HT-29 (cell line): Measurements from ENCODE around the gene SLC66A1. TPM values are rescaled to one million over a fixed set of nuclear protein-coding genes. Genes with fewer than 3 reads are reported as not detected.
A peak's percentile ranks its signal among the peaks of the same experiment; 100 is the strongest.

ENCODE experiments used
- DNase-seq: peaks from one replicate; pipeline ENCODE4 v3.0.0-alpha.2; 2015; ENCODE audit warnings: low spot score
- total RNA-seq: library from RNA; depleted of rRNA; stranded (reverse); fragments of >200 nt; shearing (Covaris generic); gene quantifications from 2 replicates; pipeline ENCODE4 v1.2.3, GENCODE V29; 2014

The SLC66A1 gene
- total RNA-seq, 1 experiment from 2014 or later, result 27.9 TPM

GRCh38 chr1:19325368-19325957 is 13.3 kb downstream of the SLC66A1 start:
- no peak for DNase-seq

DNA sequence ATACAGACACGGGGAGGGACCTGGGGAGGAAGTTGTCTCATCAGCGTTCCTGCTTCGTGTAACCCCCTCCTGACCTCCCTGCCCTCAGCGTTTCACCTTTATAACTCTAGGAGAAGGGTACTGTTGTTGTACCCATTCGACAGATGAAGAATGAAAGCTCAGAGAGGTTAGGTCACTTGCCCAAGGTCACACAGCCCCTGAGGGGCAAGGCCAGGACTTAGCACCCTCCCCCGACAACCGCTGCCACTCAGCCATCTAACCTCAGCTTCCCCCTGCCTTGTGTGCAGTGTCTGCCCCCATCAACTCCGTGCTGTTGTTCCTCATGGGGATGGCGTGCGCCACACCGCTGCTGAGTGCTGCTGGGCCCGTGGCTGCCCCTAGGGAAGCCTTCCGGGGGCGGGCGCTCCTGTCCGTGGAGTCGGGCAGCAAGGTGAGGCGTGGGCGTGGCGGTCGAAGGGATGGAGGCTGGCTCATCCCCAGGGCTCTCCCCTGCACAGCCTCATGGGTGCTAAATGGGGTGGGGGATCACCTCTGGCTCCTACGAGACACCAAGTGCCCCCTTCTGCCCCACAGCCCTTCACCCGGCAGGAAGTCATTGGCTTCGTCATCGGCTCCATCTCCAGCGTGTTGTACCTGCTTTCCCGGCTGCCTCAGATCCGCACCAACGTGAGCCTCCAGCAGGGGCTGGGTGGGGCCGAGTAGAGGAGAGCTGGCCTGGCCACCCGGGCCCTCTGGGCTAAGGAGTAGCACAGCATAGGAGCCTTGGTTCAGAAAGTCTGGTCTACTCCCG is 14.0 kb downstream of the SLC66A1 start:
- no peak for DNase-seq

DNA sequence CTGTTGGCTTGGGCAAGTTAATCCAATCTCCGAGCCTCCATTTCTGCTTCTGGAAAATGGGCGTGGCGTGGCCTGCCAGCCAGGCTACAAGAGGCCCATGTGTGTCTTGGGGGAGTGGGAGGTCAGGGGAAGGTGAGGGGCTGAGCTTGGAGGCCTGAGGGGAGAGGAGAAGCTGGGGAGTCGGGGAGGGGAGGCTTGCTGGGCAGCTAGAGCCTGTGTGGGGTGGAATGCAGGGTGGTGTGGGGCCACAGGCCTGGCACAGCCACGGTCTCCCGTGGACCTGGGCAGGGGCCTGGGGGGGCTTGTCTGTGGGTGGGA is 14.6 kb downstream of the SLC66A1 start:
- DNase-seq, result no peak

GRCh38 chr1:19327301-19327700 is 15.2 kb downstream of the SLC66A1 start:
- no peak for DNase-seq

GRCh38 chr1:19327736-19328135 is 15.6 kb downstream of the SLC66A1 start:
- no peak for DNase-seq

- DNase-seq, result no peak
These were observed 16.4 kb downstream of the SLC66A1 start for GRCh38 chr1:19328486-19328885.

DNA sequence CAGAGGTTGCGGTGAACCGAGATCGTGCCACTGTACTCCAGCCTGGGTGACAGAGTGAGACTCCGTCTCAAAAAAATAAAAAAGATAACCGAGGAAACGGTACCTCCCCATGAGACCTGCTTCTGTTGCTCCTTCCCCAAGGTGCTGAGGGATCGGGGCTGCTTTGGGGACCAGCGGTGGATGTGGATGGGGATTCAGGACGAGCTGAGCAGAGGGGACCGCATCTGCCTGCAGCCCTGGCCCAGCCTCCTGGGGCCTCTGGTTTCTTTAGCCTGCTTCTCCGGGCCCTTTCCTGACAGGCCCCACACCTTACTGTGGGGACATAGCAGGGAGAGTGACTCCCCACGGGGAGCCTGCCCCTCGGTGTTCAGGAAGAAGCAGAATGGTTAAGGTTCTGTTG is 17.1 kb downstream of the SLC66A1 start:
- DNase-seq, result no peak

DNA sequence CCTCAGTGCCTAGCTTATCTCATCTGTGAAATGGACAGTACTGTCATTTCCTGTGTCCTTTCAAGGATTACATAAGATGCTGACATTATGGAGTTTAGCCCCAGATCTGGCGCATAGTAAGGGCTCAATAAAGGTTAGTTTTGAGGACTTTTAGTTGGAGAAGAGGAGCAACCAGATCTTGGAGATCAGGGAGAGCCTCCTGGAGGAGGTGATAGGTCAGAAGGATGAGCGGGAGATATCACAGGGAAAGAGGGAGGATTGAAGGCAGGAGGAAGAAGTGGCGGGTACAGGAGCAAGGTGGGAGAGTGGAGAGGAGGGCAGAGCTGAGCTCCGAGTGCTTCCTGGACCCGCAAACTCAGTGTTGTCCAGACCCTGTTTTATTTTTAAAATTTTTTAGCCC is 17.5 kb downstream of the SLC66A1 start:
- no peak for DNase-seq

DNA sequence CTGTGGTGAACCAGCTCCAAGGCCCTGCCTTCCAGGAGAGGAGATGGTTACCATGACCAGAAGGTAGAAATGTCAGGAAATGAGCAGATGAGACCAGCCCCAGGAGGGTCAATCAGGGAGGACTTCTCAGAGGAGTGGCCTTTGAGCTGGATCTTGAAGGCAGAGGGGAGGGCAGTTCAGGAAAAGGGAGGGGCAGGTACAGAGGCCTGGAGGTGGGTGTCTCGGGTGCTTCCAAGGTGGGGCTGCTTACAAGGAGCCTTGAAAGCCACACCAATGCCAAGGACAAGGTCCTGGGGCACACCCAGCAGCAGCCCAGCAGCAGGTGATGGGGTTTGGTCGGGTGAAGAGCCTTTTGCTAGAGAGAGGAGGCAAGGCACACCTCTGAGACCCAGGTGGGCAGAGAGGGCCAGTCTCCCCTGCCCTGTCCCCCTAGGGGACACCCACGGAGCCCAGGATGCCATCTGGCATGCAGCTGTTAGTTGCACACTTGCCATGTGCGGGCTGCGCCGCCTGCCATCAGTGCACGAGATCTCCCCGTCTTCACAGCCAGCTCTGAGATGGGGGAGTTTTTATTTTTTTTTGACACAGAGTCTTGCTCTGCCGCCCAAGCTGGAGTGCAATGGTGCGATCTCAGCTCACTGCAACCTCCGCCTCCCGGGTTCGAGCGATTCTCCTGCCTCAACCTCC is 18.5 kb downstream of the SLC66A1 start:
- no peak for DNase-seq

DNA sequence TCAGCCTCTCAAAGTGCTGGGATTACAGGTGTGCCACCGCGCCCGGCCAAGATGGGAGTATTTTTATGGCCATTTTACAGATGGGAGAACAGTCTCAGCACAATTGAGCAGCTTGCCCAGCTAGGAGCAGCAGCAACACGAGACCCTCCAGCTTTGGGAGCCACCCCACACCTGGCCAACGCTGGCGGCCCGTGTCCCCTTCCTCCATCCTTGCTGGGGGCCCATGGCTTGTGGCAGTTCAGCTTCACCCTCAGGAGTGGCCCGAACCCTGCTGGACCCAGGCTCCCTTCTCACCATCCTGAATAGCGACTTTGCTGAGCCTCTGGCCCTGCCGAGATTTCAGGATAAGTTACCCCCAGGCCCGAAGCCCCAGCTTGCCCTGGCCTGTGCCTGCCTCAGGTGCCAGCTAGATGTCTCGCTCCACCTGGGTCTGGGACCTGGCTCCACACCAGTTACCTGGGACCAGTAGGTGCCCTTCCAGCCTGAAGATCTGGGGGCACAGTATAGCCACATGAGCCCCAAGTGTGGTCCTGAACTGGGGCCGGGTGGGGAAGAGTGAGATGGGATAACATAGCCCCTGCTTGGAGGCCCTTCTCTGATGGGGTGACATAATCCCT is 19.2 kb downstream of the SLC66A1 start:
- no peak for DNase-seq

- DNase-seq, result no peak
These were observed 20.7 kb downstream of the SLC66A1 start for GRCh38 chr1:19332832-19333231.

DNA sequence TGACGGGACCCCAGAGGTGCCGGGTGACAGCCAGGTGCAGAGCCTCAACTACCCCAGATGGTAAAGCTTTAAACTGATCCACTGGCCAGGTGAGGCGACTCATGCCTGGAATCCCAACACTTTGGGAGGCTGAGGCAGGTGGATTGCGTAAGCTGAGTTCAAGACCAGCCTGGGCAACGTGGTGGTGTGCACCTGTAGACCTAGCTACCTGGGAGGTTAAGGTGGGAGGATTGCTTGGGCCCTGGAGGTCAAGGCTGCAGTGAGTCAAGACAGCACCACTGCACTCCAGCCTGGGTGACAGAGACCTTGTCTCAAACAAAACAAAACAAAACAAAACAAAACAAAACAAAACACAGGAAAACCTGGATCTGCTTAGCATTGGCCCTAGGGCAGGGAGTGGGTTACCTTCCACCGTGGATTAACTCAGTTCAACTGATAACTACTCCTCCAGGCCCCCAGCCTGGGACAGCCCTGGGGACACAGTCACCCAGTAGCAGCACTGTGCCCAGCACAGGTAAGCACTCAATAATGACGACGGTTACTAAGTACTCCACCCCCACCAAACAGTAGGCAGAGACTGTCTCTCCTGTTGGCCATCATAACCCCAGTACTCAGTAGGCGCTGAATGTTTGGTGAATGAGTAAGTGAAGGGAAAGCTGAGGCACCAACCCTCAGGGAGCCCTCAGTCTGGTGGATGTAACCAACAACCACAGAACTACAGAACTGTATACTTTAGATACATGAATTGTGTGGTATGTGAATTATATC is 21.6 kb downstream of the SLC66A1 start:
- no peak for DNase-seq

DNA sequence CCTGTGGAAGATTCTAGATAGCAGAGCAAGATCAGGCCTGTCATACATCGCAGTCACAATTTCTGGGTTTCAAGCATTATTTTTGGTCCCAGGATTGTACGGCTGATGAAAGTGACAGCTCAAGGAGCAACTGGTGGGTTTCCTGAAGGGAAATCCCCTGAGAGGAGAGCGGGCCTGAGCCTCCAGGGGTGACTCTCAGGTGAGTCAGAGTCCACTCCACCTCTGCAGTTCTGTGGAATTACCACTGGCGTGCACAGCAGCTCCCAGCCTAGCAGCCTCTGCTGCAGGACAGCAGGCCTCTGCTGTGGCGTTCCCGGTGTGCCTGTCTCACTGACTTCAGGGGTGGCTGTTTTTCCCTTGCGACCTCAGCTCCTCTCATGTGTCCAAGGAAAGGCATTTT is 24.4 kb downstream of the SLC66A1 start:
- no peak for DNase-seq

DNA sequence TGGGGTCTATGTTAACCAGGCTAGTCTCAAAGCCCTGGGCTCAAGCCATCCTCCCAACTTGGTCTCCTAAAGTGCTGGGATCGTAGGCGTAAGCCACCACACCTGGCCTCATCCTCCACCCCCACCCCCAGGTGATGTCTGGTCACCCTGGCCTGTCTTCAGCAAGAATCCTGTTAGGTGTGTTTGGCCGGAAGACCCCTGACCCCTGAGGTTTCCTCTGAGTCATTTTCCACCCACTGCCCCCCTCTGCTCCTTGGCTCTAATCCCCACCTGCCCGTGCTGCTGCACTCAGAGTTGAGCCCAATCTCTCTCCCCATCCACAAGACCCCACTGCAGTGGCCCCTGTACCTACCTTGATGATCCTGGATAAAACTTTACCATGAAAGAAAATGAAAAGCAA is 25.2 kb downstream of the SLC66A1 start:
- DNase-seq, result no peak

- DNase-seq, result no peak
These were observed 26.2 kb downstream of the SLC66A1 start for GRCh38 chr1:19338323-19338762.

GRCh38 chr1:19339214-19339861 is 27.2 kb downstream of the SLC66A1 start:
- no peak for DNase-seq

DNA sequence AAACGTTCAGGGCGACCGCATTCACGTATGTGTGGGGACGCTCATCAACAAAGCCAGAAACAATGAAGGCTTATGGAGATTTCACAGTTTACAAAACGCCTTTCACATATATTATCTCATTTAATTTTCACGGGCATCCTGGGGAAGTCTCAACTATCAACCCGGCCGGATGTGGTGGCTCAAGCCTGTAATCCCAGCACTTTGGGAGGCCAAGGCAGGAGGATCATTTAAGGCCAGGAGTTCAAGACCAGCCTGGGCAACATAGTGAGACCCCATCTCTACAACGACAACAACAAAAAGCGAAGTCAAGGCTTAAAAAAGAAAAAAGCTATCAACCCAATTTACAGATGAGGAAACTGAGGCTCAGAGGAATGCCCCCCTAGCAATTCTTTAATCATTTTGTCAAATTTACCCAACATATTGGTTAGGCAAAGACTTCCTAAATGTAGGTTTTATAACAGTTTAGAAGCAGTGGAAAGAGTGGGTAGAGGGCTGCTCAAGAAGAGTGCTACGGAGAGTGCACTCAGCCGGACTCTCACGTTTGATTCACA is 28.3 kb downstream of the SLC66A1 start:
- no peak for DNase-seq

GRCh38 chr1:19341201-19342061 is 29.3 kb downstream of the SLC66A1 start:
- peak; percentile 83 for DNase-seq

- DNase-seq, result no peak
These were observed 30.1 kb downstream of the SLC66A1 start for GRCh38 chr1:19342062-19342750.
